ENCODE data around the gene PLEKHA8.

DNA sequence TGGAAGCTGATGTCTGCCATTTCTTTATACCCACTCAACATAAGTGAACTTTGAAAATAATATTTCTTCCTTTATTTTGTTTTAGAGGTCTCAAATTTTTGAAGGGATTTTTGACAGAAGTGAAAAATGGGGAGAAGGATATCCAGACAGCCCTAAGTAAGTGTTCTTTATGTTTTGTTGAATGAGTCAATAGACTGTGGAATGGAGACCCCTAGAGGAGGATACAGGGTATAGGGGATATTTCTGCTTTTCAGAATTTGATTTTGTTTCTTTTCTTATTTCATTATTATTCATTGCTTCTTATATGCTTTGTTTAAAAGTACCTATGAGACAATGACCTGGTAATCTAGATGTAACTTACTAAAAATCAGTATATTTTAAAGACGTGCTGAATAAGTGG, 34.4 kb downstream of the PLEKHA8 start:
- no peak for TF ChIP-seq EZH2 (IDR thresholded peaks at IDR 0.05)
- no peak for TF ChIP-seq POLR2AphosphoS5 (IDR thresholded peaks at IDR 0.05; ENCODE audit: borderline replicate concordance, low read depth, low read length)
